ENCODE measurements around the gene MRPL16. TPM values are rescaled to one million over a fixed set of nuclear protein-coding genes. Genes with fewer than 3 reads are reported as not detected.

MRPL16 gene
- polyA plus RNA-seq, 1 of the 3 experiments (the other 2 are of a cell fraction) = 77.6 TPM

- TF ChIP-seq IRF3 (IDR thresholded peaks at IDR 0.05; ENCODE audit: low read depth, low read length) (no peak), TCF12 (IDR thresholded peaks at IDR 0.05) (no peak), FOXJ3 (CRISPR knock-in tag; IDR thresholded peaks at IDR 0.05) (no peak), PBX3 (IDR thresholded peaks at IDR 0.05) (no peak), RCOR1 (IDR thresholded peaks at IDR 0.05; ENCODE audit: low read length) (no peak)
These were observed 26.9 kb downstream of the MRPL16 start (continued) for GRCh38 chr11:59783632-59784090.

- H3F3A ChIP-seq (replicated peaks; ENCODE audit: insufficient read depth) = peaks cover 14% of the 10 kb centered on the region
- WGBS (ENCODE audit: low lambda C conversion rate) = 84% methylated on average over 2 of the region's 2 CpGs
- H3K9me3 ChIP-seq = no peaks in the 10 kb centered on the region
- H3K36me3 ChIP-seq (replicated peaks in 1 of 2; ENCODE audit: control insufficient read depth in 1 of 2, insufficient read depth in 2 of 2, low read length in 1 of 2) = peaks cover 0 to 31% of the 10 kb centered on the region in 2 experiments
- TF ChIP-seq YY1 (IDR thresholded peaks at IDR 0.05; ENCODE audit: low read depth) = no peak
- TF ChIP-seq RCOR1 (IDR thresholded peaks at IDR 0.05; ENCODE audit: low read length) = no peak
- no peak for TF ChIP-seq RXRA (IDR thresholded peaks at IDR 0.05; ENCODE audit: borderline replicate concordance, low read depth)
- TF ChIP-seq EZH2phosphoT487 (IDR thresholded peaks at IDR 0.05; ENCODE audit: borderline replicate concordance, low read depth) = no peak
- no peak for TF ChIP-seq GABPA (IDR thresholded peaks at IDR 0.05; ENCODE audit: low read depth)
- peaks cover 20% of the 10 kb centered on the region; the same call in 1 of the 2 replicates for H3K79me2 ChIP-seq (ENCODE audit: insufficient read depth)
- no peaks in the 10 kb centered on the region for H3K27me3 ChIP-seq (ENCODE audit: insufficient read depth)
- H2AFZ ChIP-seq (ENCODE audit: low read depth) = no peak overlapping the region
- no peak for DNase-seq
- POLR2A ChIA-PET = no interaction called here
- peaks cover 0 to 16% of the 10 kb centered on the region in 2 experiments; a peak in 3 of 4 replicates for H3K4me1 ChIP-seq (ENCODE audit: control insufficient read depth in 1 of 2, insufficient read depth in 2 of 2, low read depth in 1 of 2, low read length in 1 of 2)
- no peaks in the 10 kb centered on the region for H3K9me2 ChIP-seq
- CTCF ChIA-PET = interaction anchor here (1.2 kb wide), 1 partner anchor 11 kb away, joined by 3 read pairs; no protein-coding TSS in a partner anchor
- peaks cover 7% of the 10 kb centered on the region; the same call in 1 of the 2 replicates for H4K20me1 ChIP-seq (ENCODE audit: insufficient read depth)
- H3K4me2 ChIP-seq = no peak overlapping the region
- H3K9ac ChIP-seq = no peak overlapping the region
- no peak overlapping the region for H3K4me3 ChIP-seq (ENCODE audit: low read depth in 2 of 2, low read length in 1 of 2)
- H3K27ac ChIP-seq (ENCODE audit: low read depth in 2 of 2, low read length in 1 of 2) = no peak overlapping the region
These were observed 28.5 kb downstream of the MRPL16 start for GRCh38 chr11:59782080-59782479.

GRCh38 chr11:59779487-59779886 lies 31.1 kb downstream of the MRPL16 start:
- Histone ChIP-seq H3K4me2 (no peak overlapping the region), H3K27ac (ENCODE audit: low read depth in 2 of 2, low read length in 1 of 2) (no peak overlapping the region), H3K9me2 (no peaks in the 10 kb centered on the region), H3K36me3 (replicated peaks in 1 of 2; ENCODE audit: control insufficient read depth in 1 of 2, insufficient read depth in 2 of 2, low read length in 1 of 2) (peaks cover 2 to 37% of the 10 kb centered on the region in 2 experiments), H3K4me1 (ENCODE audit: control insufficient read depth in 1 of 2, insufficient read depth in 2 of 2, low read depth in 1 of 2, low read length in 1 of 2) (peaks cover 0 to 13% of the 10 kb centered on the region in 2 experiments; a peak in 1 of 4 replicates), H3K9ac (no peak overlapping the region), H2AFZ (ENCODE audit: low read depth) (no peak overlapping the region), H4K20me1 (ENCODE audit: insufficient read depth) (peaks cover 20% of the 10 kb centered on the region; the same call in 1 of the 2 replicates), H3K9me3 (no peaks in the 10 kb centered on the region), H3K27me3 (ENCODE audit: insufficient read depth) (no peaks in the 10 kb centered on the region), H3K79me2 (ENCODE audit: insufficient read depth) (peaks cover 20% of the 10 kb centered on the region; the same call in 1 of the 2 replicates), H3K4me3 (ENCODE audit: low read depth in 2 of 2, low read length in 1 of 2) (no peak overlapping the region), H3F3A (replicated peaks; ENCODE audit: insufficient read depth) (peaks cover 6% of the 10 kb centered on the region)
- WGBS (ENCODE audit: low lambda C conversion rate) = 40% methylated on average over 1 of the region's 1 CpG
- DNase-seq = no peak
- ChIA-PET CTCF (interaction anchor here (1.7 kb wide), 1 partner anchor 22 kb away, joined by 4 read pairs; no protein-coding TSS in a partner anchor), POLR2A (no interaction called here)
- TF ChIP-seq RXRA (IDR thresholded peaks at IDR 0.05; ENCODE audit: borderline replicate concordance, low read depth) (no peak), USF2 (IDR thresholded peaks at IDR 0.05; ENCODE audit: borderline replicate concordance, low read depth, low read length) (no peak), GATA2 (CRISPR knock-in tag; IDR thresholded peaks at IDR 0.05) (no peak), MAX (IDR thresholded peaks at IDR 0.05; ENCODE audit: low read depth) (no peak), FOSL2 (IDR thresholded peaks at IDR 0.05; ENCODE audit: borderline replicate concordance, low read depth) (no peak), SIN3A (IDR thresholded peaks at IDR 0.05; ENCODE audit: borderline replicate concordance, low read depth, low read length) (no peak), GABPA (IDR thresholded peaks at IDR 0.05; ENCODE audit: low read depth) (no peak), CTCF (IDR thresholded peaks at IDR 0.05) (no peak), MEF2A (IDR thresholded peaks at IDR 0.05; ENCODE audit: borderline replicate concordance, low read depth) (no peak)
